T-helper 2 cell treated with Interferon-gamma antibody and Interleukin-4, amounts not matched to agents 100 ng/mL and 5 ng/mL, for 36 hours (primary cell): ENCODE results near the gene PDGFC. TPM values are rescaled to one million over a fixed set of nuclear protein-coding genes. Genes with fewer than 3 reads are reported as not detected.

ENCODE experiments used
- intact Hi-C: fragments of 100-400 bp; cut with micrococcal nuclease; formaldehyde crosslinking; loops from one replicate; pipeline ENCODE4 v1.15.1; 2023
- total RNA-seq: library from RNA; stranded (reverse); gene quantifications from 2 replicates; pipeline ENCODE4 v1.2.3, GENCODE V29; 2022

The PDGFC gene
- total RNA-seq, 1 donor from 2014 or later = not detected

DNA sequence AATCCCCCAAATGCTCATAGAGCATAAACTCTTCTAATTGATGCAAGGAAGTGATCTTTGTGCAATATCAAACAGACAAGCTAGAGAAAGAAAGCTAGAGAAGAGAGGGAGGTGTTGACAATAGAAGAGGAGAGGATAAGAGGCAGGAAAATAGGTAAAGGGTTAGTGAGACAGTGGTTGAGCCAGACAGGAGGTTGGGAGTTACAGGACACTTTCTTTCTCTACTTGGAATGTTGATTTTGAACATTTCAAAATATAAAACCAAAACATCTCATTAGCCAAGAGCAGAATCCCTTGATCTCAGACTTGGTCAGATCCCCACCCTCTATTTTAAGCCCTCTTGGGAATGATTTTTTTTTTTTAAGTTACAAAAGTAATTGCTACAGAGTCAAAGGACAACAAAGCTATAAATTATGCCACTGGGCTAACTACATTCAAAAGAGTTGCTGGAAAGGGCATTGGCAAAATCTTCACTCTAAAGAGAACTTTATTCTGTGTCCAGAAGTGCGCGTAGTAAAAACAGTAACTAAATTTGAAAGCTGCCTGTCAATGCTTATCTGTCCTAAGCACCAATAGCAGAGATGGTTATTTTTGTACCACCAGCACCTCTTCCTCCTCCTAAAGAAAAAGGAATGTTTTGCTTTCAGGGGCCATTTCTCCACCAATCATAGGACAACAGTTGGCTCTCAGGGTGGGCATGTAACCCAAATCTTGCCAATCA is 133.8 kb downstream of the PDGFC start:
- intact Hi-C loops = no loop called here

GRCh38 chr4:156832886-156833285 is 138.7 kb downstream of the PDGFC start:
- intact Hi-C loops = no loop called here

GRCh38 chr4:156830351-156830750 is 141.2 kb downstream of the PDGFC start:
- intact Hi-C loops = no loop called here

- intact Hi-C loops = no loop called here
Measured at GRCh38 chr4:156829201-156829873, 142.3 kb downstream of the PDGFC start.

DNA sequence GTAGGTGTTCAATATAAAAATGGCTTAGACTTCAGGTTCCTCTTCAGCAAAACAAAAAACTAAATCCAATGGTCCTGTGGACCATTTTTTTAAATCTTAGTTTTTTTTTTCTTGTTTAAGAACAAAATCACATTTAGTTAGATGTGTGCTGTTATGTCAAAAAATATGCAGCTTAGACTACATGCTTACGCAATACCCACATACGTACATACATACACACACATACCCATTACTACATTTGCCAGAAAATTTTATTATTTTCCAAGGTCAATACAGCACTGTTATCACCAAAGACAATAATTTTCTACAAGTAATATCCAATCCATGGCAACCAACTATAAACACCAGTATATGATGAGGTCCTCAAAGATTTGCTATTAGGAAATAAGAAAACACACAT is 144.1 kb downstream of the PDGFC start:
- intact Hi-C loops = no loop called here

DNA sequence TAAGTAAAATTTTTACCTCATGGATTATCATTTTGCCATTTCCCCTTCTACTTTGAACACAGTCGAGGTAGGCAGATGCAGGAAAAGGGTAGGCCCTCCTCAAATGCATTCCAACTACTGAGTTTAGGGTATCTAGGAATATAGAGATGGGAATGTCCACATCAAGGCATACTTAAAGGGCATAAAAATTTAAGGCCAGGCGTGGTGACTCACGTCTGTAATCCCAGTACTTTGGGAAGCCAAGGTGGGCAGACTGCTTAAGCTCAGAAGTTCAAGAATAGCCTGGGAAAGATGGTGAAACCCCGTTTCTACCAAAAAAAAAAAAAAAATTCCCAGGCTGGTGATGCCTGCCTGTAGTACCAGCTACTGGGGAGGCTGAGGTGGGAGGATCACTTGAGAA is 146.5 kb downstream of the PDGFC start:
- intact Hi-C loops = no loop called here

GRCh38 chr4:156824451-156825060 is 147.0 kb downstream of the PDGFC start:
- intact Hi-C loops = no loop called here

DNA sequence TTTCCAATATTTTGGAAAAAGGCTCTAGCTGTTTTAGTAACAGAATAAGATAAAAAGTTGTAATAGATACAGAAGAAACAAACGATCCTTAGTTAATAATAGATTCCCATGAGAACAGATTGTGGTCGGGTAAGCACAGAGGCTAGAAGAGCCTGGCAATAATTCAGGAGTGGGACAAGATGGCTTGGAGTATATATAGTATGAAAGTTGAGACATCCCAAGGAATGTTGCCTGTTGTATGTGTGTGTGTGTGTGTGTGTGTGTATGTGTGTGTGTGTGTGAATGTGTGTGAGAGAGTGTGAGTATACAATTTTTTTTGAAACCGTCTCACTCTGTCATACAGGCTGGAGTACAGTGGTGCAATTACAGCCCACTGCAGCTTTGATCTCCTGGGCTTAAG is 150.7 kb downstream of the PDGFC start:
- intact Hi-C loops = no loop called here

GRCh38 chr4:156816360-156816755 is 155.2 kb downstream of the PDGFC start:
- intact Hi-C loops = no loop called here

DNA sequence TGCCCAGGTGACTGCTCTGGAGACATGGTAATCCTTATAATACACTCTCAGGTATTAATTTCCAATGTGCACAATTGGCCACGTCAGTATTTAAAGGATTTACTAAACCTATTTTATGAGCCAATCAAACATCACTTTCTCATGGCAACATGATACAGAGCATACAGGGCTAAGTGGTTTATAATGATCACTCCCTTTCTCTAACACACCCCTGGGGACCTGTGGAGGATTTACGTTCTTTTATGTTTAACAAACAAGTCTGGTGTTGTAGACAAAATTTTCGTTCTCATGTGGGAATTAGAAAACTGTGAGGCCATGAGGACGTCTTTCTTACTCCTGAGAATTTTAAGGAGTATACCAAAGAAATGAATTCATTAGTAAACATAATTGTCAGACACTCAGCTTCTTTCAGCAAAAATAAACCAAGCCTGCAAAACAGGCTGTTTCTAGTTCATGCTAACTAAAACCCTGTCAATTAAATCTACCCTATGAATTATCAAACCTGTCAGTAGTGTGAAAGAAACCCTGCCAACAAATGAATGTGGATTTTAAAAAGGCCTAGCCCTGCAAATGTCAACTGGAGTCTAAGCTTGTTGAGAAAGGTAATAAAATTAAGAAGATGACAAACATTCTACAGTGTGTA is 155.8 kb downstream of the PDGFC start:
- intact Hi-C loops = no loop called here

- intact Hi-C loops = no loop called here
Measured at GRCh38 chr4:156811963-156812362, 159.6 kb downstream of the PDGFC start.

DNA sequence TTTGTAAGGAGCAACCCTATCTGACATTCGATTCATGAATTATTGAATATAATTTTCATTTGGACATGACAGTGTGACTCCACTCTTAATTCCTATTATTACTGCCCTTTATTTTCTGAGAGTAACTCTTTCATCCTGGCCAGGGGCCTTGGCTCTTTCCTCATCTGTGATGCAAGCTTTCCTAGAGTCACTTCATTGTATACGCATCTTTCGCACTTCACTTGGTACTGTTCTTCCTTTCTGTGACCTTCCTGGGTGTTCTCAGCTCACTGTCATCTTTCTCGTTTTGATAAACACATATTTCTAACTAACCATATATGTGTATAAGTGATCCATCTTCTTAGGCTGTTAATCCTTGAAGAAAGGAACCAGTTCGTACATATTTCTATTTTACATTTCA is 160.3 kb downstream of the PDGFC start:
- intact Hi-C loops = no loop called here

DNA sequence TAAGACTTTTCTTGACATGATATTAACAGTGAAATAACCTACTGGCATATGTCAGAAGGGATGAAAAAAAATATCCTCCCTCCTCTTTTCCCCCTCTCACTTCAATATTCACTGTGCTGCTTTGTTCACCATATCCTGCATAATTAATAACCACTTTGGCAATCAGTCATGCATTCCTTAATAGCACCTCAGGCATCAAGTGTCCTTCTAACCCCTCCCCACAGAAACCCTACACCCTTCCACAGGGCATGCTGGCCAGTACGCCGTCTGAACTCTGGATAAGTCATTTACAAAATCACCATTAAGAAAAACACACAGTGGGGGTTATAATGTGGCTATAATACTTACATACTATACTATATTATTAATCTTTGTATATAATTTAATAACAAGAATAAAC is 165.9 kb downstream of the PDGFC start:
- intact Hi-C loops = no loop called here

- intact Hi-C loops = no loop called here
Measured at GRCh38 chr4:156803056-156803455, 168.5 kb downstream of the PDGFC start.

GRCh38 chr4:156800463-156800862 is 171.1 kb downstream of the PDGFC start:
- intact Hi-C loops = no loop called here

DNA sequence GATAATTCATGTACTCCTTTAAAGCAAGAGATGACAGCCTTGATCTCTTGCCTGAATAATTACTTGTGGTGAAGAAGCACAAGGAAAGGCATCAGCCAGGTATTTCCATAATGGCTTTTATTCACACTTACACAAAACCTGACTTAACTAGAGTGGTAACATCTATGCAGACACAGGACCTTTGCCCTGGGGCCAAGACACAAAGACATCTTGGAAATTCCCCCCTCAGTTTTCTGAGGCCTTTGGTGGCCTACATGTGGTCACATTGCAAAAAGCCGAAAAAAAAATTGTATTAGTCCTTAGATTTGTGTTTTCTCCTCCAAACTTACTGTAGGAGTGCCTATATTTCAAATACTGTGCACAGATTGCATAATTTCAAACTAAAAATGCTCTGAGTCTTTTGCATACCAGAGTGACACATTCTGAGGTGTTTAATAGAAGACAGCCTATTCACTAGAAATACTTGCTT is 172.4 kb downstream of the PDGFC start:
- intact Hi-C loops = no loop called here

DNA sequence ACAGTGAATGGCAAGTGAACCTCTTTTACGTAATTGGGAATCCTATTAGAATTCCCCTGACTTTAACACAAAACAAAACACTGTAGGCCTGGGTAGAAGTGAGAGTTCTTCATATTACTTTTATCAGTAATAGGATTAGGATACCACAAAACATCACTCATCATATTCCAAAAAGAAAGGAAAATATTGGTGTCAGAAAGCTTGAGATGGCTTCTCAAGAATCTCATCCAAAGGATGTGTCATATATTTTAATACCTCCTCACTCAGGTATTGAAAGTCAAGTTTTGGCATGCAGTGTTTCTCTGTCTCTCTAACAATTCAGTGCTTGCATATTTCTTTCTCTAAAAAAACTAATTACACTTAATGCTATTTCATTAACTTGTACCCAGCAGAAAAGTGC is 173.2 kb downstream of the PDGFC start:
- intact Hi-C loops = no loop called here

DNA sequence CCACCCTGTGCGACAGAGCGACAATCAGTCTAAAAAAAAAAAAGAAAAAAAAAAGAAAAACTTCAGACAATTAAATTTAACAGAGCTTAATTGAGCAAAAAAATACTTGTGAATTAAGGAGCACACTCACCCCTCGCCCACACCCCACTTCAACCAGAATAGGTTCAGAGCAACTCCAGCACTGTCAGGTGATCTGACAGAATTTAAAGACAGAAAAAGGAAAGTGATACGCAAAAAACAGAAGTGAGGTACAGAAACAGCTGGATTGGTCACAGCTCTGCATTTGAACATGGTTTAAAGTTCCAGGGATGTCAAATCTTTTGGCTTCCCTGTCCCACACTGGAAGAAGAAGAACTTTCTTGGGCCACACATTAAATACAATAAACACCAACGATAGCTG is 174.4 kb downstream of the PDGFC start:
- intact Hi-C loops = no loop called here

DNA sequence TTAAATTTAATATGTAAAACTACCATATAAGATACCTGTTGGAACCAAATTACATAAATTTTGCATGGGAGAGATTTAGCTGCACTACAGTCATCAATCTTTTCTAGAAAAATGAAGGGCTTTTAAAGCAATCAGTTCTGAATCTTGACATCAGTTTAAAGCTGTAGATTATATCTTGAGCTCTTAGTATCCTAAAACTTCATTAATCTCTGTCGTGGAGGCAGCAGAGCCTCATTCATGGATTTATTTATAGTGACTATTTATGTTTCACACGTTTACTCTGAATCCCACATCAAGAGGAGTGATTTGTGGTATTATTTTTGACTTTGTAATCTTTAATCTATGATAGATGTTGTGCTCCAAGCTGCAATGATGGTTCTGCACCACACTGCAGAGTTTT is 175.9 kb downstream of the PDGFC start:
- intact Hi-C loops = no loop called here

DNA sequence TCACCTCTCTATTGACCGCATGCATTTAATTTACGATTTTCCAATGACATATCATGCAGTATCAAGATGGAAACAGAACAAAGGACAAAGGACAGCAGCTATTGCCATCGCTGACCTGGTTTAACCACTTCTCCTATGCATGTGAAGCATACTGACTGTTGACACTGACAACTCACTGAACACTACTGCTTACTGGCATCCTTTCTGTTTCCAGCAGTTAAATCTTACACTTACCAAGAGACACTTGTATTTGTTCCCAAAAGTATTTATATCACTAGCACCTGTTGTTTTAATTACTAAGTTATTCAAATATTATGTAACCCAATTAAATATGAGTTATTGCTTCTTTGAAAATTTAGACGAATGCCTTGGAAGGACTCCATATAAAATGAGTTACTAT is 176.7 kb downstream of the PDGFC start:
- intact Hi-C loops = no loop called here

GRCh38 chr4:156792462-156793085 is 179.0 kb downstream of the PDGFC start:
- intact Hi-C loops = no loop called here

DNA sequence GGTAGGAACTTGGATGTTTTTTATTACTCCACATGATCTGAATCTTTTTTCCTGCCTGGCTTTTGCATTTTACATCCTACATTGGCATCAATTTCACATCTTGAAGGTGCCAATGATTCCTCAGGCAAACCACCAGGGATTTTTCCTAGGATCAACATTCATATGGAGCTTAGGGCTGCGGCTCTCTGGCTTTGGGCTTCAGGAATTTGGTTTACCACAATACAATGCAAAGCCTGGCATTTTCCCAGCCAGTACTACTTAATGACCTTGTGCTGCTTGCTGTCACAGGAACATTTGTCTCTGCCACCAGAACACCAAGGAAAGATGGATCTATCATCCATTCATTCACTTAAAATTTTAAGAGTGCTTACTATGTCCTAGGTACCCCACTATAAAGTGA is 180.7 kb downstream of the PDGFC start:
- intact Hi-C loops = no loop called here
